B cell (primary cell): ENCODE data around the gene NIPBL.

Source experiments
- CTCF ChIP-seq: fragments of 200-600 bp; IDR thresholded peaks from one replicate; pipeline ENCODE4 v1.8.0; 2022; ENCODE audit warnings: antibody characterized with exemption, mild to moderate bottlenecking
- EZH2 ChIP-seq: IDR thresholded peaks from 2 replicates; pipeline ENCODE4 v1.6.1; 2012; ENCODE audit warnings: borderline replicate concordance, low read depth, mild to moderate bottlenecking, moderate library complexity, low read length; ENCODE audit not compliant: insufficient read depth, poor library complexity, severe bottlenecking

- TF ChIP-seq EZH2, result no peak
- no peak for TF ChIP-seq CTCF
Measured at GRCh38 chr5:36957953-36958537, 81.5 kb downstream of the NIPBL start.
